H9 (cell line): ENCODE measurements around the gene DOCK1. TPM values are rescaled to one million over a fixed set of nuclear protein-coding genes. Genes with fewer than 3 reads are reported as not detected.

ENCODE experiments used
- DNase-seq: peaks from one replicate; pipeline ENCODE4 v3.0.0-alpha.2; 2017
- H2AFZ ChIP-seq: one replicate; pipeline ENCODE4 v1.6.1; 2013; ENCODE audit warnings: mild to moderate bottlenecking, low read length, control low read depth, moderate library complexity
- H2AK5ac ChIP-seq: 2 replicates; pipeline ENCODE4 v1.6.1; 2013; ENCODE audit warnings: low read length, control low read depth, mixed read lengths; ENCODE audit not compliant: insufficient read length
- H2BK120ac ChIP-seq: one replicate; pipeline ENCODE4 v1.6.1; 2013; ENCODE audit warnings: low read depth, mild to moderate bottlenecking, low read length, control low read depth, inconsistent platforms; ENCODE audit not compliant: poor library complexity, severe bottlenecking
- H2BK12ac ChIP-seq: 2 replicates; pipeline ENCODE4 v1.6.1; 2013; ENCODE audit warnings: low read length, control low read depth, mixed read lengths, low read depth; ENCODE audit not compliant: insufficient read length
- H2BK15ac ChIP-seq: 2 replicates; pipeline ENCODE4 v1.6.1; 2013; ENCODE audit warnings: low read depth, low read length, control low read depth
- H2BK20ac ChIP-seq: one replicate; pipeline ENCODE4 v1.6.1; 2013; ENCODE audit warnings: low read depth, mild to moderate bottlenecking, low read length, control low read depth, inconsistent platforms; ENCODE audit not compliant: poor library complexity, severe bottlenecking
- H2BK5ac ChIP-seq: 2 replicates; pipeline ENCODE4 v1.6.1; 2013; ENCODE audit warnings: low read length, control low read depth, mixed read lengths; ENCODE audit not compliant: insufficient read length
- H3K14ac ChIP-seq: 2 replicates; pipeline ENCODE4 v1.6.1; 2013; ENCODE audit warnings: low read length, control low read depth; ENCODE audit not compliant: insufficient read depth
- H3K18ac ChIP-seq: 2 replicates; pipeline ENCODE4 v1.6.1; 2013; ENCODE audit warnings: low read depth, mild to moderate bottlenecking, mixed read lengths, low read length, control low read depth; ENCODE audit not compliant: insufficient read length
- H3K23ac ChIP-seq: 2 replicates; pipeline ENCODE4 v1.6.1; 2013; ENCODE audit warnings: low read length, control low read depth, mixed read lengths, low read depth; ENCODE audit not compliant: insufficient read length
- H3K23me2 ChIP-seq: 2 replicates; pipeline ENCODE4 v1.6.1; 2013; ENCODE audit warnings: low read depth, mild to moderate bottlenecking, mixed read lengths, low read length, control low read depth; ENCODE audit not compliant: insufficient read length, poor library complexity, severe bottlenecking
- H3K27ac ChIP-seq: 2 replicates; pipeline ENCODE4 v1.5.1; 2013; ENCODE audit warnings: low read length, control low read depth, mixed read lengths, low read depth; ENCODE audit not compliant: insufficient read length
- H3K27me3 ChIP-seq: 2 replicates; pipeline ENCODE4 v1.6.1; 2013; ENCODE audit warnings: low read length, control low read depth, inconsistent platforms; ENCODE audit not compliant: insufficient read depth
- H3K4ac ChIP-seq: 2 replicates; pipeline ENCODE4 v1.6.1; 2013; ENCODE audit warnings: low read depth, mild to moderate bottlenecking, control low read depth, inconsistent platforms, low read length, moderate library complexity
- H3K4me1 ChIP-seq: 2 replicates; pipeline ENCODE4 v1.6.1; 2013; ENCODE audit warnings: low read length, control low read depth, inconsistent platforms; ENCODE audit not compliant: insufficient read depth
- H3K4me2 ChIP-seq: 2 replicates; pipeline ENCODE4 v1.6.1; 2013; ENCODE audit warnings: low read length, control low read depth, mixed read lengths; ENCODE audit not compliant: insufficient read length, insufficient read depth
- H3K56ac ChIP-seq: 2 replicates; pipeline ENCODE4 v1.6.1; 2013; ENCODE audit warnings: low read depth, mild to moderate bottlenecking, mixed read lengths, low read length, control low read depth; ENCODE audit not compliant: insufficient read length
- H3K79me1 ChIP-seq: 2 replicates; pipeline ENCODE4 v1.6.1; 2013; ENCODE audit warnings: low read depth, mild to moderate bottlenecking, moderate library complexity, low read length, control low read depth, inconsistent platforms; ENCODE audit not compliant: insufficient read depth, poor library complexity, severe bottlenecking
- H3K79me2 ChIP-seq: 2 replicates; pipeline ENCODE4 v1.6.1; 2013; ENCODE audit warnings: low read length, control low read depth, inconsistent platforms; ENCODE audit not compliant: insufficient read depth
- H3K9ac ChIP-seq: 2 replicates; pipeline ENCODE4 v1.6.1; 2013; ENCODE audit warnings: low read length, control low read depth, mixed read lengths; ENCODE audit not compliant: insufficient read length; ENCODE audit errors: extremely low read depth
- H3K9me3 ChIP-seq: one replicate; pipeline ENCODE4 v1.6.1; 2013; ENCODE audit warnings: low read depth, low read length, inconsistent platforms; ENCODE audit not compliant: control insufficient read depth
- H3T11ph ChIP-seq: one replicate; pipeline ENCODE4 v1.6.1; 2013; ENCODE audit warnings: mild to moderate bottlenecking, low read length, control low read depth, inconsistent platforms
- H4K20me1 ChIP-seq: one replicate; pipeline ENCODE4 v1.6.1; 2013; ENCODE audit not compliant: control insufficient read depth, insufficient read length, insufficient read depth
- H4K5ac ChIP-seq: 2 replicates; pipeline ENCODE4 v1.6.1; 2013; ENCODE audit warnings: low read depth, mild to moderate bottlenecking, mixed read lengths, low read length, control low read depth; ENCODE audit not compliant: insufficient read length
- H4K8ac ChIP-seq: replicated peaks from 2 replicates; pipeline ENCODE4 v1.6.1; 2013; ENCODE audit warnings: low read length, control low read depth, mixed read lengths, low read depth; ENCODE audit not compliant: insufficient read length
- H4K91ac ChIP-seq: 2 replicates; pipeline ENCODE4 v1.6.1; 2013; ENCODE audit warnings: low read depth, mild to moderate bottlenecking, moderate library complexity, mixed read lengths, low read length, control low read depth; ENCODE audit not compliant: insufficient read length
- H3K27ac Mint-ChIP-seq, 3 experiments: 2 replicates in 2 of 3; 3 replicates in 1 of 3; pipeline ENCODE4 v1.8.0; 2020 to 2021; ENCODE audit warnings: mixed read lengths in 3 of 3, mild to moderate bottlenecking in 1 of 3, moderate library complexity in 1 of 3
- H3K27me3 Mint-ChIP-seq: 2 replicates; pipeline ENCODE4 v1.8.0; 2021; ENCODE audit warnings: low read depth, mild to moderate bottlenecking, moderate library complexity, mixed read lengths
- H3K36me3 Mint-ChIP-seq, 3 experiments: 2 replicates in 2 of 3; 3 replicates in 1 of 3; pipeline ENCODE4 v1.8.0; 2020 to 2021; ENCODE audit warnings: low read depth in 3 of 3, mixed read lengths in 3 of 3; ENCODE audit not compliant: insufficient read depth in 1 of 3
- H3K4me1 Mint-ChIP-seq, 2 experiments: 2 replicates each; pipeline ENCODE4 v1.8.0; 2020; ENCODE audit warnings: mixed read lengths in 2 of 2
- H3K4me3 Mint-ChIP-seq, 2 experiments: 2 replicates in 1 of 2; 3 replicates in 1 of 2; pipeline ENCODE4 v1.8.0; 2020 to 2021; ENCODE audit warnings: mild to moderate bottlenecking in 2 of 2, mixed read lengths in 2 of 2, moderate library complexity in 1 of 2
- H3K9me3 Mint-ChIP-seq, 2 experiments: 2 replicates in 1 of 2; 3 replicates in 1 of 2; pipeline ENCODE4 v1.8.0; 2020; ENCODE audit warnings: mild to moderate bottlenecking in 2 of 2, mixed read lengths in 2 of 2, moderate library complexity in 1 of 2
- CTCF ChIP-seq: fragments of 200-600 bp; sonication (generic); conservative IDR thresholded peaks from 3 replicates; pipeline ENCODE4 v1.8.0; 2021; ENCODE audit warnings: antibody characterized with exemption, mild to moderate bottlenecking
- WGBS: extraction: QIAGEN DNeasy Blood & Tissue Kit; methylation state at CpG from one replicate; pipeline ENCODE4 v1.1.7; 2013; ENCODE audit warnings: missing lambda C conversion rate, low lambda C conversion rate, mixed read lengths; ENCODE audit not compliant: insufficient read length; ENCODE audit errors: extremely low coverage; 5-methylcytosine and 5-hydroxymethylcytosine counted together
- total RNA-seq: library from RNA; stranded (reverse); gene quantifications from 2 replicates; pipeline ENCODE4 v1.2.1, GENCODE V29; 2021

DOCK1 gene
- total RNA-seq, 1 experiment from 2014 or later = 57.0 TPM

- H4K91ac ChIP-seq = no peak overlapping the region
- H2BK5ac ChIP-seq = no peak overlapping the region
- no peak overlapping the region for H2BK12ac ChIP-seq
- H3K9me3 ChIP-seq = no peaks in the 10 kb centered on the region
- H3K4me1 ChIP-seq = peaks cover 6% of the 10 kb centered on the region; the same call in 1 of the 2 replicates
- H2AFZ ChIP-seq = no peak overlapping the region
- Mint-ChIP-seq H3K27me3 (no peaks in the 10 kb centered on the region), H3K9me3 (peaks cover 7 to 13% of the 10 kb centered on the region in 2 experiments), H3K36me3 (peaks cover 7 to 11% (median 8%) of the 10 kb centered on the region in 3 experiments; a peak in 6 of 7 replicates), H3K27ac (no peak overlapping the region), H3K4me1 (peaks cover 9% of the 10 kb centered on the region in 2 experiments), H3K4me3 (no peak overlapping the region)
- no peak overlapping the region for H3K9ac ChIP-seq
- TF ChIP-seq CTCF = no peak
- no peak overlapping the region for H3K4me2 ChIP-seq
- no peak overlapping the region for H2BK120ac ChIP-seq
- DNase-seq = no peak
- H3K18ac ChIP-seq = no peak overlapping the region
- H2AK5ac ChIP-seq = no peak overlapping the region
- no peaks in the 10 kb centered on the region for H3K79me2 ChIP-seq
- no peaks in the 10 kb centered on the region for H3K79me1 ChIP-seq
- H4K8ac ChIP-seq = no peak overlapping the region
- no peaks in the 10 kb centered on the region for H4K20me1 ChIP-seq
- no peak overlapping the region for H2BK20ac ChIP-seq
- no peak overlapping the region for H3K27ac ChIP-seq
- no peak overlapping the region for H2BK15ac ChIP-seq
- H3K14ac ChIP-seq = no peak overlapping the region
- no peak overlapping the region for H3T11ph ChIP-seq
- H4K5ac ChIP-seq = no peak overlapping the region
- no CpG with 5 or more reads among the region's 3 CpGs for WGBS
- no peaks in the 10 kb centered on the region for H3K27me3 ChIP-seq
- no peaks in the 10 kb centered on the region for H3K23me2 ChIP-seq
- no peak overlapping the region for H3K56ac ChIP-seq
- no peak overlapping the region for H3K23ac ChIP-seq
- H3K4ac ChIP-seq = no peak overlapping the region
These were observed 316.1 kb downstream of the DOCK1 start for GRCh38 chr10:127221281-127221680.
